Panc1 (cell line): ENCODE measurements around the gene FBLN1. TPM values are rescaled to one million over a fixed set of nuclear protein-coding genes. Genes with fewer than 3 reads are reported as not detected.

Experiments used
- ATAC-seq: fragments of 200-7000 bp; cut with Tn5 transposase; 2 replicates; pipeline ENCODE4 v1.9.1; 2020; ENCODE audit warnings: mild to moderate bottlenecking, moderate library complexity
- BruUV-seq: library from RNA; stranded (reverse); fragments of 400-500 nt; replicated peaks from 2 replicates; lab custom pipeline; 2021; lab: Mats Ljungman, UMichigan
- CTCF ChIA-PET: fragments of 300-600 bp; sonication (Branson Sonifier 250); formaldehyde crosslinking; loops from one replicate; lab custom pipeline; 2022; ENCODE audit warnings: antibody characterized with exemption; lab: Charles Lee
- POLR2A ChIA-PET: fragments of 300-600 bp; sonication (Branson Sonifier 250); formaldehyde crosslinking; loops from one replicate; lab custom pipeline; 2022; ENCODE audit warnings: antibody characterized with exemption; lab: Charles Lee
- DNase-seq: peaks from one replicate; pipeline ENCODE4 v3.0.0-alpha.2; 2010; ENCODE audit warnings: low read depth, low spot score
- H3K27ac ChIP-seq: 2 replicates; pipeline ENCODE4 v1.5.1; 2011; ENCODE audit warnings: mild to moderate bottlenecking, low read length, inconsistent platforms
- H3K27me3 ChIP-seq: fragments of 200-500 bp; sonication (Bioruptor generic); 2 replicates; pipeline ENCODE4 v1.6.0; 2014; ENCODE audit warnings: low read length, inconsistent platforms; ENCODE audit not compliant: control insufficient read depth, insufficient read depth
- H3K36me3 ChIP-seq: fragments of 200-500 bp; sonication (Bioruptor generic); 2 replicates; pipeline ENCODE4 v1.5.1; 2014; ENCODE audit warnings: inconsistent platforms, mild to moderate bottlenecking, low read length, moderate library complexity; ENCODE audit not compliant: control insufficient read depth, insufficient read depth
- H3K4me1 ChIP-seq: 2 replicates; pipeline ENCODE4 v1.5.1; 2011; ENCODE audit warnings: inconsistent platforms, mild to moderate bottlenecking, low read length, moderate library complexity; ENCODE audit not compliant: control insufficient read depth, insufficient read depth
- H3K4me3 ChIP-seq, 2 experiments: 2 replicates each; pipeline ENCODE4 v1.5.1; 2011 to 2012; ENCODE audit warnings: low read depth in 2 of 2, low read length in 2 of 2, mild to moderate bottlenecking in 2 of 2, inconsistent platforms in 1 of 2, moderate library complexity in 1 of 2
- H3K9me3 ChIP-seq: fragments of 200-500 bp; sonication (Bioruptor generic); 2 replicates; pipeline ENCODE4 v1.5.1; 2014; ENCODE audit warnings: low read depth, mild to moderate bottlenecking, inconsistent platforms, low read length, moderate library complexity; ENCODE audit not compliant: control insufficient read depth, insufficient read depth
- CTCF ChIP-seq: fragments of 450-650 bp; IDR thresholded peaks from 2 replicates; pipeline ENCODE4 v1.5.1; 2017; ENCODE audit warnings: mild to moderate bottlenecking
- POLR2AphosphoS5 ChIP-seq: IDR thresholded peaks from 2 replicates; pipeline ENCODE4 v1.6.1; 2012; ENCODE audit warnings: mild to moderate bottlenecking, low read depth, low read length, moderate library complexity
- SIN3A ChIP-seq: IDR thresholded peaks from 2 replicates; pipeline ENCODE4 v1.6.1; 2012; ENCODE audit warnings: low read depth, mild to moderate bottlenecking, low read length, moderate library complexity, borderline replicate concordance; ENCODE audit not compliant: insufficient read depth
- TCF7L2 ChIP-seq: IDR thresholded peaks from 2 replicates; pipeline ENCODE4 v1.6.1; 2011; ENCODE audit warnings: mild to moderate bottlenecking, low read depth, low read length, inconsistent platforms
- in situ Hi-C: cut with HindIII; loops from 2 replicates; pipeline ENCODE4 v1.10.0; 2016; ENCODE audit warnings: low sequenced_read_pairs, low pct_unique_long_range_greater_than_20kb
- intact Hi-C: fragments of 100-400 bp; cut with micrococcal nuclease; formaldehyde crosslinking; loops from one replicate; pipeline ENCODE4 v1.10.0; 2022; ENCODE audit not compliant: unreplicated experiment
- total RNA-seq: library from RNA; stranded (reverse); gene quantifications from one replicate; pipeline ENCODE4 v1.2.1, GENCODE V29; 2021; ENCODE audit not compliant: unreplicated experiment
- TF ChIP-seq, protein P1 (sequence below), 2 experiments: IDR thresholded peaks; 2 replicates each; pipeline ENCODE4 v1.6.1; 2011 to 2012; ENCODE audit warnings: low read depth in 2 of 2, control low read depth in 1 of 2, low read length in 1 of 2, mild to moderate bottlenecking in 1 of 2, moderate library complexity in 1 of 2; ENCODE audit not compliant: insufficient read depth in 1 of 2

FBLN1 gene
- total RNA-seq, 1 experiment from 2014 or later: 143 TPM

- Histone ChIP-seq H3K27me3 (no peaks in the 10 kb centered on the region), H3K4me1 (peaks cover 33% of the 10 kb centered on the region), H3K9me3 (no peaks in the 10 kb centered on the region), H3K36me3 (no peaks in the 10 kb centered on the region), H3K4me3 (no peak overlapping the region), H3K27ac (no peak overlapping the region)
- no peak for DNase-seq
- TF ChIP-seq SIN3A: no peak
- no peak for TF ChIP-seq POLR2AphosphoS5
- no peak for TF ChIP-seq TCF7L2
- TF ChIP-seq CTCF: no peak
- TF ChIP-seq, protein P1, sequence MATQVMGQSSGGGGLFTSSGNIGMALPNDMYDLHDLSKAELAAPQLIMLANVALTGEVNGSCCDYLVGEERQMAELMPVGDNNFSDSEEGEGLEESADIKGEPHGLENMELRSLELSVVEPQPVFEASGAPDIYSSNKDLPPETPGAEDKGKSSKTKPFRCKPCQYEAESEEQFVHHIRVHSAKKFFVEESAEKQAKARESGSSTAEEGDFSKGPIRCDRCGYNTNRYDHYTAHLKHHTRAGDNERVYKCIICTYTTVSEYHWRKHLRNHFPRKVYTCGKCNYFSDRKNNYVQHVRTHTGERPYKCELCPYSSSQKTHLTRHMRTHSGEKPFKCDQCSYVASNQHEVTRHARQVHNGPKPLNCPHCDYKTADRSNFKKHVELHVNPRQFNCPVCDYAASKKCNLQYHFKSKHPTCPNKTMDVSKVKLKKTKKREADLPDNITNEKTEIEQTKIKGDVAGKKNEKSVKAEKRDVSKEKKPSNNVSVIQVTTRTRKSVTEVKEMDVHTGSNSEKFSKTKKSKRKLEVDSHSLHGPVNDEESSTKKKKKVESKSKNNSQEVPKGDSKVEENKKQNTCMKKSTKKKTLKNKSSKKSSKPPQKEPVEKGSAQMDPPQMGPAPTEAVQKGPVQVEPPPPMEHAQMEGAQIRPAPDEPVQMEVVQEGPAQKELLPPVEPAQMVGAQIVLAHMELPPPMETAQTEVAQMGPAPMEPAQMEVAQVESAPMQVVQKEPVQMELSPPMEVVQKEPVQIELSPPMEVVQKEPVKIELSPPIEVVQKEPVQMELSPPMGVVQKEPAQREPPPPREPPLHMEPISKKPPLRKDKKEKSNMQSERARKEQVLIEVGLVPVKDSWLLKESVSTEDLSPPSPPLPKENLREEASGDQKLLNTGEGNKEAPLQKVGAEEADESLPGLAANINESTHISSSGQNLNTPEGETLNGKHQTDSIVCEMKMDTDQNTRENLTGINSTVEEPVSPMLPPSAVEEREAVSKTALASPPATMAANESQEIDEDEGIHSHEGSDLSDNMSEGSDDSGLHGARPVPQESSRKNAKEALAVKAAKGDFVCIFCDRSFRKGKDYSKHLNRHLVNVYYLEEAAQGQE (IDR thresholded peaks at IDR 0.05; ENCODE audit: insufficient read depth in 1 of 2, low read depth in 2 of 2, low read length in 1 of 2): no peak
- intact Hi-C loops: no loop called here
- no TSS peak for BruUV-seq
- CTCF ChIA-PET: no interaction called here
- ATAC-seq: no peak
- POLR2A ChIA-PET: no interaction called here
- in situ Hi-C loops: no loop called here
These were observed 9.7 kb downstream of the FBLN1 start for GRCh38 chr22:45512363-45512762.

DNA sequence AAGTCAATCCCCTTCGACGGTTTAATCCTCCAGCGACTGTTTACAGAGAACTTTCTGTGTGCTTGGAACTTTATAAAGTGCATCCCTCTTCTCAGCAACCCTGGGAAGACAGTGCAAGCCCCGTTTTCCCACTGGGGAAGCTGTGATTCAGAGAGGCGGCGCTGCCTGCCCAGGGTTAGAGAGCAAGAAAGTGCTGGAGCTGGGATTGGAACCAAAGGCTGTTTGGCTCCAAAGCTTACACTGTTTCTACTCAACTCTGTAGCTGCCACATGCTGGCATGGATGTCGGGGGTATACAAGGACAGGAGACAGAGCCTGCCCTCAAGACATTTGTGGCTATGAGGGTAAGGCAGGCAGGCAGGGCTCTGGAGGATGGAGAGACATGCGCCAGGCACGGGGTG is 13.0 kb downstream of the FBLN1 start:
- 0 out of 2 replicates have a peak overlapping the region, but pooled peaks have one; percentile 23 for H3K27ac ChIP-seq

More for the DNA sequence above, 13.0 kb downstream of the FBLN1 start:
- intact Hi-C loops: no loop called here
- H3K36me3 ChIP-seq: no peaks in the 10 kb centered on the region
- peaks cover 37% of the 10 kb centered on the region for H3K4me1 ChIP-seq
- CTCF ChIA-PET: no interaction called here
- DNase-seq: no peak
- POLR2A ChIA-PET: no interaction called here
- BruUV-seq: no TSS peak
- no peaks in the 10 kb centered on the region for H3K9me3 ChIP-seq
- H3K4me3 ChIP-seq: no peak overlapping the region
- no peak for ATAC-seq
- TF ChIP-seq, protein P1 (IDR thresholded peaks at IDR 0.05; ENCODE audit: insufficient read depth in 1 of 2, low read depth in 2 of 2, low read length in 1 of 2): no peak
- TF ChIP-seq CTCF (no peak), POLR2AphosphoS5 (no peak), TCF7L2 (no peak), SIN3A (no peak)
- in situ Hi-C loops: no loop called here
- no peaks in the 10 kb centered on the region for H3K27me3 ChIP-seq
